H1 (cell line): Measurements from ENCODE around the gene CCBE1. TPM values are rescaled to one million over a fixed set of nuclear protein-coding genes. Genes with fewer than 3 reads are reported as not detected.

Source experiments
- KDM1A ChIP-seq: fragments of 200-600, 300-600 bp; sonication (generic); IDR thresholded peaks from 2 replicates; pipeline ENCODE4 v1.7.1; 2016; ENCODE audit warnings: mild to moderate bottlenecking, low read length, borderline replicate concordance
- RBBP5 ChIP-seq: IDR thresholded peaks from 2 replicates; pipeline ENCODE4 v1.7.1; 2012; ENCODE audit warnings: low read depth, mild to moderate bottlenecking, inconsistent platforms, low read length, moderate library complexity, borderline replicate concordance
- SIX5 ChIP-seq: IDR thresholded peaks from 2 replicates; pipeline ENCODE4 v1.6.1; 2011; ENCODE audit warnings: mild to moderate bottlenecking, low read depth, low read length
- SP1 ChIP-seq: IDR thresholded peaks from 2 replicates; pipeline ENCODE4 v1.6.1; 2011; ENCODE audit warnings: low read depth, low read length
- SP2 ChIP-seq: IDR thresholded peaks from 2 replicates; pipeline ENCODE4 v1.6.1; 2012; ENCODE audit warnings: mild to moderate bottlenecking, low read length, inconsistent platforms
- TAF1 ChIP-seq: IDR thresholded peaks from 2 replicates; pipeline ENCODE4 v1.6.1; 2011; ENCODE audit warnings: mild to moderate bottlenecking, low read depth, low read length
- polyA plus RNA-seq, 7 experiments: library from polyadenylated mRNA; depleted of rRNA in 3 of 7; stranded (reverse) in 5 of 7; unstranded in 2 of 7; fragments of >200 nt in 5 of 7; fragments of 200-250 nt in 2 of 7; gene quantifications; 1 replicate in 5 of 7; 2 replicates in 1 of 7; 4 replicates in 1 of 7; pipeline versions ENCODE4 v1.2.1 to v1.2.3, GENCODE V29; 2011 to 2013; ENCODE audit warnings: missing spikeins in 2 of 7, mixed read lengths in 2 of 7
- total RNA-seq: library from RNA; stranded (reverse); fragmentation: NEBNext Ultra II Directional; extraction: Animal tissue kit (Norgen Biotek cat#: 25700); gene quantifications from 2 replicates; pipeline ENCODE4 v1.2.1, GENCODE V29; 2021
- TF ChIP-seq, protein P1 (sequence below): fragments of 300-600 bp; sonication (generic); IDR thresholded peaks from 2 replicates; pipeline ENCODE4 v1.7.1; 2012; ENCODE audit warnings: low read length, moderate library complexity, mild to moderate bottlenecking, inconsistent platforms; ENCODE audit not compliant: insufficient replicate concordance

Gene CCBE1
- total and polyA plus RNA-seq, 2 of the 8 experiments (the other 6 are each of a cell fraction or from before 2014, with no cell fraction given) = 2.1 to 2.6 TPM

DNA sequence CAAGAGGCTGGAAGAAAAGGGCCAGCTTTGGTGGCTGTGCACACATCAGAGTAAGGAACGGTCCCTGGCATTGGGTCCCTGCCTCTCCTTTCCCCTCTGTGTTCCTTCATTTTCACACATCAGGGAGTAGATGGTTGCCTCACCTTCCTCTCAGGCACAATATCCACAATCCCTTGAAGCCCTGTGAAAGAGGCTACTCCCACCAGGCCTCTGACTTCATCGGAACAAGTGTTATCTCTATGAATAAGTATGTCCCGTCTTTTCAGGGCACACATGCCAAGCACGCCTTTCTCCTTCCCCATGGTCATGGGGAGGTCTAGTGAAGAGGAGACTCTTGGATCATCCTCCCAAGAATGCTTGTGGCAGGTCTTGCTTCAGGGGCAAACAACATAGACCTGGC is 277.0 kb downstream of the CCBE1 start (continued):
- TF ChIP-seq SP2 = no peak
- TF ChIP-seq TAF1 = no peak
- TF ChIP-seq, protein P1, sequence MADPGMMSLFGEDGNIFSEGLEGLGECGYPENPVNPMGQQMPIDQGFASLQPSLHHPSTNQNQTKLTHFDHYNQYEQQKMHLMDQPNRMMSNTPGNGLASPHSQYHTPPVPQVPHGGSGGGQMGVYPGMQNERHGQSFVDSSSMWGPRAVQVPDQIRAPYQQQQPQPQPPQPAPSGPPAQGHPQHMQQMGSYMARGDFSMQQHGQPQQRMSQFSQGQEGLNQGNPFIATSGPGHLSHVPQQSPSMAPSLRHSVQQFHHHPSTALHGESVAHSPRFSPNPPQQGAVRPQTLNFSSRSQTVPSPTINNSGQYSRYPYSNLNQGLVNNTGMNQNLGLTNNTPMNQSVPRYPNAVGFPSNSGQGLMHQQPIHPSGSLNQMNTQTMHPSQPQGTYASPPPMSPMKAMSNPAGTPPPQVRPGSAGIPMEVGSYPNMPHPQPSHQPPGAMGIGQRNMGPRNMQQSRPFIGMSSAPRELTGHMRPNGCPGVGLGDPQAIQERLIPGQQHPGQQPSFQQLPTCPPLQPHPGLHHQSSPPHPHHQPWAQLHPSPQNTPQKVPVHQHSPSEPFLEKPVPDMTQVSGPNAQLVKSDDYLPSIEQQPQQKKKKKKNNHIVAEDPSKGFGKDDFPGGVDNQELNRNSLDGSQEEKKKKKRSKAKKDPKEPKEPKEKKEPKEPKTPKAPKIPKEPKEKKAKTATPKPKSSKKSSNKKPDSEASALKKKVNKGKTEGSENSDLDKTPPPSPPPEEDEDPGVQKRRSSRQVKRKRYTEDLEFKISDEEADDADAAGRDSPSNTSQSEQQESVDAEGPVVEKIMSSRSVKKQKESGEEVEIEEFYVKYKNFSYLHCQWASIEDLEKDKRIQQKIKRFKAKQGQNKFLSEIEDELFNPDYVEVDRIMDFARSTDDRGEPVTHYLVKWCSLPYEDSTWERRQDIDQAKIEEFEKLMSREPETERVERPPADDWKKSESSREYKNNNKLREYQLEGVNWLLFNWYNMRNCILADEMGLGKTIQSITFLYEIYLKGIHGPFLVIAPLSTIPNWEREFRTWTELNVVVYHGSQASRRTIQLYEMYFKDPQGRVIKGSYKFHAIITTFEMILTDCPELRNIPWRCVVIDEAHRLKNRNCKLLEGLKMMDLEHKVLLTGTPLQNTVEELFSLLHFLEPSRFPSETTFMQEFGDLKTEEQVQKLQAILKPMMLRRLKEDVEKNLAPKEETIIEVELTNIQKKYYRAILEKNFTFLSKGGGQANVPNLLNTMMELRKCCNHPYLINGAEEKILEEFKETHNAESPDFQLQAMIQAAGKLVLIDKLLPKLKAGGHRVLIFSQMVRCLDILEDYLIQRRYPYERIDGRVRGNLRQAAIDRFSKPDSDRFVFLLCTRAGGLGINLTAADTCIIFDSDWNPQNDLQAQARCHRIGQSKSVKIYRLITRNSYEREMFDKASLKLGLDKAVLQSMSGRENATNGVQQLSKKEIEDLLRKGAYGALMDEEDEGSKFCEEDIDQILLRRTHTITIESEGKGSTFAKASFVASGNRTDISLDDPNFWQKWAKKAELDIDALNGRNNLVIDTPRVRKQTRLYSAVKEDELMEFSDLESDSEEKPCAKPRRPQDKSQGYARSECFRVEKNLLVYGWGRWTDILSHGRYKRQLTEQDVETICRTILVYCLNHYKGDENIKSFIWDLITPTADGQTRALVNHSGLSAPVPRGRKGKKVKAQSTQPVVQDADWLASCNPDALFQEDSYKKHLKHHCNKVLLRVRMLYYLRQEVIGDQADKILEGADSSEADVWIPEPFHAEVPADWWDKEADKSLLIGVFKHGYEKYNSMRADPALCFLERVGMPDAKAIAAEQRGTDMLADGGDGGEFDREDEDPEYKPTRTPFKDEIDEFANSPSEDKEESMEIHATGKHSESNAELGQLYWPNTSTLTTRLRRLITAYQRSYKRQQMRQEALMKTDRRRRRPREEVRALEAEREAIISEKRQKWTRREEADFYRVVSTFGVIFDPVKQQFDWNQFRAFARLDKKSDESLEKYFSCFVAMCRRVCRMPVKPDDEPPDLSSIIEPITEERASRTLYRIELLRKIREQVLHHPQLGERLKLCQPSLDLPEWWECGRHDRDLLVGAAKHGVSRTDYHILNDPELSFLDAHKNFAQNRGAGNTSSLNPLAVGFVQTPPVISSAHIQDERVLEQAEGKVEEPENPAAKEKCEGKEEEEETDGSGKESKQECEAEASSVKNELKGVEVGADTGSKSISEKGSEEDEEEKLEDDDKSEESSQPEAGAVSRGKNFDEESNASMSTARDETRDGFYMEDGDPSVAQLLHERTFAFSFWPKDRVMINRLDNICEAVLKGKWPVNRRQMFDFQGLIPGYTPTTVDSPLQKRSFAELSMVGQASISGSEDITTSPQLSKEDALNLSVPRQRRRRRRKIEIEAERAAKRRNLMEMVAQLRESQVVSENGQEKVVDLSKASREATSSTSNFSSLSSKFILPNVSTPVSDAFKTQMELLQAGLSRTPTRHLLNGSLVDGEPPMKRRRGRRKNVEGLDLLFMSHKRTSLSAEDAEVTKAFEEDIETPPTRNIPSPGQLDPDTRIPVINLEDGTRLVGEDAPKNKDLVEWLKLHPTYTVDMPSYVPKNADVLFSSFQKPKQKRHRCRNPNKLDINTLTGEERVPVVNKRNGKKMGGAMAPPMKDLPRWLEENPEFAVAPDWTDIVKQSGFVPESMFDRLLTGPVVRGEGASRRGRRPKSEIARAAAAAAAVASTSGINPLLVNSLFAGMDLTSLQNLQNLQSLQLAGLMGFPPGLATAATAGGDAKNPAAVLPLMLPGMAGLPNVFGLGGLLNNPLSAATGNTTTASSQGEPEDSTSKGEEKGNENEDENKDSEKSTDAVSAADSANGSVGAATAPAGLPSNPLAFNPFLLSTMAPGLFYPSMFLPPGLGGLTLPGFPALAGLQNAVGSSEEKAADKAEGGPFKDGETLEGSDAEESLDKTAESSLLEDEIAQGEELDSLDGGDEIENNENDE = no peak
- TF ChIP-seq SP1 = no peak
- TF ChIP-seq KDM1A = no peak
- TF ChIP-seq SIX5 = no peak
- no peak for TF ChIP-seq RBBP5
